IPS-NIHi7 (cell line): ENCODE data around the gene TIGD4.

Source experiments
- DNase-seq: peaks from one replicate; pipeline ENCODE4 v3.0.0; 2012; ENCODE audit warnings: mixed read lengths; ENCODE audit errors: extremely low spot score

TIGD4 gene

GRCh38 chr4:152719801-152720556 lies 59.6 kb downstream of the TIGD4 start:
- DNase-seq: no peak
